Effector memory CD8-positive, alpha-beta T cell (primary cell): Measurements from ENCODE around the gene PMAIP1.

ENCODE experiments used
- ATAC-seq: fragments of 150-1000 bp; cut with Tn5 transposase; replicated peaks from 2 replicates; pipeline ENCODE4 v1.10.0; 2021; ENCODE audit warnings: mild to moderate bottlenecking, moderate library complexity
- DNase-seq, 3 experiments: peaks; one replicate each; pipeline ENCODE4 v3.0.0; 2021
- H3K27ac Mint-ChIP-seq, 2 donors: one replicate each; pipeline ENCODE4 v1.8.0; 2022; ENCODE audit warnings: mild to moderate bottlenecking in 2 of 2, mixed read lengths in 2 of 2, moderate library complexity in 2 of 2
- H3K27me3 Mint-ChIP-seq, 2 donors: one replicate each; pipeline ENCODE4 v1.8.0; 2022; ENCODE audit warnings: mixed read lengths in 2 of 2
- H3K36me3 Mint-ChIP-seq: one replicate; pipeline ENCODE4 v1.8.0; 2022; ENCODE audit warnings: mild to moderate bottlenecking, moderate library complexity, mixed read lengths; ENCODE audit not compliant: insufficient read depth
- H3K4me1 Mint-ChIP-seq, 2 donors: one replicate each; pipeline ENCODE4 v1.8.0; 2022; ENCODE audit warnings: low read depth in 2 of 2, mixed read lengths in 2 of 2
- H3K4me3 Mint-ChIP-seq, 2 donors: one replicate each; pipeline ENCODE4 v1.8.0; 2022; ENCODE audit warnings: mild to moderate bottlenecking in 2 of 2, mixed read lengths in 2 of 2, moderate library complexity in 2 of 2
- H3K9me3 Mint-ChIP-seq, 2 donors: one replicate each; pipeline ENCODE4 v1.8.0; 2022; ENCODE audit warnings: mixed read lengths in 2 of 2

Gene PMAIP1

DNA sequence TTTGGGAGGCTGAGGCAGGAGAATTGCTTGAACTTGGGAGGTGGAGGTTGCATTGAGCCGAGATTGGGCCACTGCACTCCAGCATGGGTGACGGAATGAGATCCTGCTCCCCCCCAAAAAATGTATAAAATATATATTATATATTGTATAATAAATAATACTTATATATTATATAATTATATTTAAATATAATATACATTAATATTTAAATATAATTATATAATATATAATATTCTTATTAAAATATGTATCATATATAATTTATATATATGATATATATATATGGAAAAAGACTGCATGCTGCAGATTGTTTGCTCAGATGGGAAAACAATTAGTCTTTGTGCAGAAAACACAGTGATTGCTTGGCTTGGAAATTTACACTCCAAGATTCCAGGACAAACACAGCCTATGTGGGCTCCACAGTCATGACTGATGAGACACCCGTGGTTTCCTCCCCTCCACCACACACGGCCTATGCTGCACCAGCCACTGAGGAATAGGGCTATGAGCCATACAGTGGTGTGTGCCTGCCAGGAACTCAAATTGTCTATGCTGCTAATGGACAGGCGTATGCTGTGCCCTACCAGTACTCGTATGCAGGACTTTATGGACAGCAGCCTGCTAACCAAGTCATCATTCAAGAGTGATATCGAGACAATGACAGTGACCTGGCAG, 30.0 kb downstream of the PMAIP1 start:
- no peaks in the 10 kb centered on the region for H3K9me3 Mint-ChIP-seq
- DNase-seq (no peak), ATAC-seq (no peak)

DNA sequence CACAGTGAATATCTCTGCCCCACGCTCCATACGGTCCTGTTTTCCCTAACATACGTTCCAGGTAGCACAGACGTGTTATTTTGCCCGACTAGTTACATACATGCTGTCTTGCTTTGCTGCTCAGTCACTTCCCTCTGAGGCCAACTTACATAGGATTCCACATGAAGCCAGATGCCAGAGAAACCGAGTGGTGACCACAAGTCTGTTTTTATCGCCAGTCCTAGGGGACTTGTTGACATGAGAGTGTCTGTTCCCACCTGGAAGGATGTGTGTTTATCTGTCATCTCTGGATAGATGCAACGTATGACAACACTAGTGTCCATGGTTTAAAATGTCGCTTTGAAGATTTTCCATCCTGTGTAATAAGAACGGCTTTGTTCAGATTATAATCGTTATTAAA, 32.6 kb downstream of the PMAIP1 start:
- Mint-ChIP-seq H3K27me3 (peaks cover 10 to 18% of the 10 kb centered on the region in 2 donors), H3K4me1 (no peaks in the 10 kb centered on the region), H3K36me3 (no peaks in the 10 kb centered on the region), H3K9me3 (no peaks in the 10 kb centered on the region), H3K27ac (no peak overlapping the region), H3K4me3 (no peak overlapping the region)
- ATAC-seq: no peak
- no peak for DNase-seq

More for the DNA sequence above, 30.0 kb downstream of the PMAIP1 start:
- Mint-ChIP-seq H3K27ac (no peak overlapping the region), H3K27me3 (peaks cover 10% of the 10 kb centered on the region in 2 donors), H3K36me3 (no peaks in the 10 kb centered on the region), H3K4me3 (no peak overlapping the region), H3K4me1 (no peaks in the 10 kb centered on the region)

DNA sequence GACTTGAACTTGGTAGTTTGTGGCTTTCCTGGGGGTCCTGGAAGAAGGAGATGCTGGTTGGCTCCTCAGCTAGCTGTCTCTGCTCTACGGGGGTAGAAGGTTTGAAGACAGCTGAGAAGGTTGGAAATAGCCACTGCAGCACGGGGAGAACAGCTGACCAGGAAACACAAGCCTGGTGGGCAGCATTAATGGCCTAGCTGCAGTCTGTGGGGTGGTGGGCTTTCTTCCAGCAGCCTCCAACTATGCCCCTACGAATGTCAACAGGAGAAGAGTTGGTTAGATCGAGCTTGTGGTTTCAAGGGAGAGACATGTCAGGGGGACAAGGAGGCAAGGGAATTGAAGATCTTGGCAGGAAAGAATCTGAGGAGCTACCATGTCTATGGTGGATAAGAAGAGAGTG, 38.9 kb downstream of the PMAIP1 start:
- DNase-seq: no peak
- Mint-ChIP-seq H3K36me3 (no peaks in the 10 kb centered on the region), H3K4me3 (no peak overlapping the region), H3K27ac (no peak overlapping the region), H3K4me1 (no peaks in the 10 kb centered on the region), H3K27me3 (peaks cover 0 to 11% of the 10 kb centered on the region in 2 donors), H3K9me3 (no peaks in the 10 kb centered on the region)
- ATAC-seq: no peak

DNA sequence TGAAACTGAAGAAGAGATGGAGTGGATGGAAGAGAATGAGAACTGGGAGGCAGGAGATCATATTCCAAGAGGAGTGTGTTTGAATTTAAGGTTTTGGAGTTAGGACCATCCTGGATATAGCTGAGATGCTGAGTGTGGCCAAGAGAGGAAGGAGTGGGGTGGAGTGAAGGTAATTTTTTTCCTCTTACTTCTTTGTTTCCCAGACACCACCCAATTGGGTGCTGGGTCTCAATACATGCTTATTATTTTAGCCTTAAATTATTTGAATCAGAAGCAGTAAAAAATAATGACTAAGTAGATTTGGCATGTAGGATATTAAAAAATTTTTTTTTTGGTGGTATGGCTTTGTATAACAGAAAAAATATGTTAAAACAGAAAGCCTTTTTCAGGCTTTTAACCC, 39.3 kb downstream of the PMAIP1 start:
- H3K4me1 Mint-ChIP-seq: no peaks in the 10 kb centered on the region
- H3K36me3 Mint-ChIP-seq: no peaks in the 10 kb centered on the region
- ATAC-seq: no peak
- no peak overlapping the region for H3K27ac Mint-ChIP-seq
- no peak for DNase-seq
- no peak overlapping the region for H3K4me3 Mint-ChIP-seq
- H3K9me3 Mint-ChIP-seq: no peaks in the 10 kb centered on the region
- peaks cover 0 to 9% of the 10 kb centered on the region in 2 donors for H3K27me3 Mint-ChIP-seq

DNA sequence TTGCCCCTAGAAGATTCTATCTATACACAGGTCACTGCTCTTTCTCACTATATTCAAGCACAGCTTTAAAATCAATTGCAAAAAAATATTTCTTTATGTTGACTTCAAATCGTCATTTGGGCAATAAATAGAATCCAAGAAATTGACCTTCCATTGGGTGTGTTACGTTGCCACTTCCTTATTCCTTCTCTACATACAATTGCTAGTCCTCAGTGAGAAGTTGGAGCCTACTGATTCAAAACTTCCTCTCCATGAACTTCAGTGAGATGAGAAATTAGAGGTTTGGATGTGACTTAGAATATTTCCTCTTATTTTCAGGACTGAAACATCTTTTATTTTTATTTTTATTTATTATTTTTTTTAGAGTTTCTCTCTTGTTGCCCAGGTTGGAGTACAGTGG, 40.3 kb downstream of the PMAIP1 start:
- Mint-ChIP-seq H3K27ac (no peak overlapping the region), H3K4me3 (no peak overlapping the region), H3K36me3 (no peaks in the 10 kb centered on the region), H3K27me3 (peaks cover 0 to 8% of the 10 kb centered on the region in 2 donors), H3K4me1 (no peaks in the 10 kb centered on the region), H3K9me3 (no peaks in the 10 kb centered on the region)
- DNase-seq: no peak
- ATAC-seq: no peak

DNA sequence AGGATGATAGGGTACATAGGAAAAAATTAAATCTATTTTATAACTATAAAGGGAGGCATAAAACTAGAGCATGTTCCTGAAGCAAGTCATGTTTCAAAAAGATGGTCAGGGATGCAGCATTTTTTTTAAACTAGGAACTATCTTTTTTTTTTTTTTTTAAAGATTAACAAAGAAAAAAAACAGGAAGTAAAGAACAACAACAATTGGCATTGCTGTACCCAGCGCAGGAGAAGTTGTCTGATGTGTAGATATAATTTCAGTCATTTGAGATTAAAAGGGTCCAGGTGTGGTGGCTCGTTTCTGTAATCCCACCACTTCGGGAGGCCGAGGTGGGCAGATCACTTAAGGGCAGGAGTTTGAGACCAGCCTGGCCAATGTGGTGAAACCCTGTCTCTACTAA, 41.5 kb downstream of the PMAIP1 start:
- no peaks in the 10 kb centered on the region for H3K4me1 Mint-ChIP-seq
- no peak overlapping the region for H3K27ac Mint-ChIP-seq
- H3K36me3 Mint-ChIP-seq: no peaks in the 10 kb centered on the region
- H3K27me3 Mint-ChIP-seq: no peaks in the 10 kb centered on the region
- H3K4me3 Mint-ChIP-seq: no peak overlapping the region
- DNase-seq (no peak), ATAC-seq (no peak)
- H3K9me3 Mint-ChIP-seq: no peaks in the 10 kb centered on the region

DNA sequence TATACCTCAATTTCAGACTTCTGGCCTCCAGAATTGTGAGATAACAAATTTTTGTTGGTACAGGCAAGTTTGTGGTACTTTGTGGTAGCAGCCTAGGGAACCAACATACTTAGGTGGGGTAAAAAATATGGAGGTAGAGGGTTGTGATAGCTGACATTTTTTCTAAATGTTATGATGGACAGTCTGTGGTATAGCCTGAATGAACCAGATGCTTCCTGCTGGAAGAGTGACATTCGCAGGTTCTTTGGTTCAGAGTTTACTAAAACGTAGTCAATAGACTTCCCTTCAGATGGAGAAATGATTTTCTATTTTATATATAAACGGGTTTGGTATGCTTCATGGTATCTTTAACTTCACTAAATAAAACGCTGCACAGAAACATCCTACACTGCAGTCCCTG, 42.8 kb downstream of the PMAIP1 start:
- ATAC-seq (no peak), DNase-seq (no peak)
- Mint-ChIP-seq H3K27me3 (no peaks in the 10 kb centered on the region), H3K4me1 (no peaks in the 10 kb centered on the region), H3K9me3 (no peaks in the 10 kb centered on the region), H3K4me3 (no peak overlapping the region), H3K27ac (no peak overlapping the region), H3K36me3 (no peaks in the 10 kb centered on the region)

DNA sequence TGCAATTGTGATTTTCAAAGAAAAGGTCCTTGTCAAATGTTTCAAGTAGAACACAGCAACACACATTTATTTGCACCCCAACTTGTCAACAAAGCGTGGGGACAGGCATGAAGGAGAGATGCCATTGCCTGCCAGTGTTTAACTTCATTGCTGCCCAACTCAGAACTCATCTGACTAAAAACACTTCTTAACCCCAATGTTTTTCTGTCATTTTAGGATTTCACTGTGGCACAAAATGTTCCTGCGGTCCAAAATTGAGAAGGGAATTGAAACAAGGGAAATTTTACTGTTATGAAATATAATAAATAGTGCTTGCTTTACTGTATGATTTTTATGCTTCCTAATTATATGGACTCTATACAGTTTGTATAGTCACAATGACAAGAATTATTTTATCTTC, 45.7 kb downstream of the PMAIP1 start:
- no peaks in the 10 kb centered on the region for H3K36me3 Mint-ChIP-seq
- no peaks in the 10 kb centered on the region for H3K9me3 Mint-ChIP-seq
- H3K4me1 Mint-ChIP-seq: peaks cover 0 to under 1% of the 10 kb centered on the region in 2 donors

DNA sequence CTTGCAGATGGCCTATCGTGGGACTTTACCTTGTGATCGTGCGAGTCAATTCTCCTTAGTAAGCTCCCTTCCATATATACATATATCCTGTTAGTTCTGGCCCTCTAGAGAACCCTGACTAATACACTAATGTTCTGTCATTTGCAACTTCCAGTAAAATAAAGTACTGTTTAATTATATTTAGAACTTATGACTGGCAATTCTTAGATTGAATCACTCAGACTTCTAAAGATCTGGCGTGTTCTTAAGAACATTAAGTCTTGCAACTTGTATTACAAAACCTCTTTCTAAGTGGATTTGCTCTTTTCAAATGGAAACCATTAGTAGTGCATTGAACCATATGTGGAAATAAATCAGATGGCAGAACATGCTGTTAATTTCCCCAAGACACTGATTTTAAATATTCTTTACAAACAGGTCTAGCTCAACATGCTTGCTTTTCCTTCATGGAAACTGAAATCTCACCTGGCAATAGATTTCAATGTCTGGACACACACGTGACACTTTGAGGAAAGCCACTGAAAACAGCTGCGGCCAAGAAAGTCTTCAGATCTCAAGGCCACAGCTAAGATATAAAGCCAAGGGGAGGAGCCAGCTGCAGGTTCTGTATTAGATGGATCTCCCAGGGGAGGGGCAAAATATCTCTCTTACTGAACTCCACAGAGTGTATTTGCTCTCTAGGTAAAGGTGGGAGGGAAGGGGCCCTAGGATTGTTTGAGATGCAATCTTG, 50.6 kb downstream of the PMAIP1 start:
- Mint-ChIP-seq H3K4me3 (no peak overlapping the region), H3K27ac (no peak overlapping the region), H3K9me3 (no peaks in the 10 kb centered on the region), H3K27me3 (no peaks in the 10 kb centered on the region), H3K36me3 (no peaks in the 10 kb centered on the region), H3K4me1 (peaks cover 0 to 2% of the 10 kb centered on the region in 2 donors)
- DNase-seq (no peak), ATAC-seq (no peak)

More for the DNA sequence above, 45.7 kb downstream of the PMAIP1 start:
- Mint-ChIP-seq H3K27ac (no peak overlapping the region), H3K4me3 (no peak overlapping the region), H3K27me3 (no peaks in the 10 kb centered on the region)
- no peak for DNase-seq
- ATAC-seq: no peak

DNA sequence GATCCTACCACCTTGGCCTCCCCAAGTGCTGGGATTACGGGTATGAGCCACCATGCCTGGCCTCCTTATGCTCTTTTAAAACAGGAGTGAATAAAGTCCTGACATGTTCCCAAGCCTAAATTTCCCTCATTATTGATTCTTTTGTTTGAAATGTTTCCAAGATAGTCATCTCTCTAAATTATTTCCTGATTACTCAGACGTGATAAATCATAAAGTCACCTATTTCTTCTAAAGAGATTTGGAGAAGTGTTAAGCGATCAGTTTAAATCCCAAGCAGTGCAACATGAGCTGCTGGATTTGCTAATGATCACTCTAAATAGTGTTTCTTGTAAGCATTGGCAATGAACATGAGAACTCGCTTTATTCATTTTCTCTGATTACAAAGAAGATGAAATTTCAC, 51.8 kb downstream of the PMAIP1 start:
- H3K9me3 Mint-ChIP-seq: no peaks in the 10 kb centered on the region
- no peak overlapping the region for H3K27ac Mint-ChIP-seq
- H3K27me3 Mint-ChIP-seq: no peaks in the 10 kb centered on the region
- ATAC-seq (no peak), DNase-seq (no peak)
- H3K4me3 Mint-ChIP-seq: no peak overlapping the region
- peaks cover 0 to 2% of the 10 kb centered on the region in 2 donors for H3K4me1 Mint-ChIP-seq
- H3K36me3 Mint-ChIP-seq: no peaks in the 10 kb centered on the region

DNA sequence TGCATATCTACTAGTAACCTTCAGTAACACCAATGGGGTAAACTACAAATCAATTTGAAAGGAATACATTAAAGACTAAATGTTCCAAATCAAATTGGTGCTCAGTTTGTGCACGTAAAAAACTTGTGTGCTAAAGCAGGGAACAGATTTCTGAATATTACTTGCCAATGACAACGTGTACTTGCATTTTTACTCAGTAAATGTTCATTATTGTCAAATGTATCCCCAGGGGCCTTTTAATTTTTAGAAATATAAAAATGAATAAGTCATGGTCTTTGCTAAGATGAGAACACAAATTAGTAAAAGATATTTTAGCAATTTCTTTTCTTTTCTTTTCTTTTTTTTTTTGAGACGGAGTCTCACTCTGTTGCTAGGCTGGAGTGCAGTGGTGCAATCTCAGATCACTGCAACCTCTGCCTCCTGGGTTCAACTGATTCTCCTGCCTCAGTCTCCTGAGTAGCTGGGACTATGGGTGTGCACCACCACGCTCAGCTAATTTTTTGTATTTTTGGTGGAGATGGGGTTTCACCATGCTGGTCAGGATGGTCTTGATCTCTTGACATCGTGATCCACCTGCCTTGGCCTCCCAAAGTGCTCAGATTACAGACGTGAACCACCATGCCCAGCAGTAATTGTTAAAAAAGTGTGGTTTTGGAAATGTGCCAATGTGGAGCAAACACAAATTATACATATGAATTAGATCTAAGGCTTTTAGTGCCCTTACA, 52.6 kb downstream of the PMAIP1 start:
- Mint-ChIP-seq H3K4me3 (no peak overlapping the region), H3K27me3 (no peaks in the 10 kb centered on the region), H3K36me3 (no peaks in the 10 kb centered on the region), H3K27ac (no peak overlapping the region), H3K4me1 (peaks cover 0 to 2% of the 10 kb centered on the region in 2 donors), H3K9me3 (no peaks in the 10 kb centered on the region)
- DNase-seq (no peak), ATAC-seq (no peak)
